Measurements from ENCODE around the gene RIMBP2. TPM values are rescaled to one million over a fixed set of nuclear protein-coding genes. Genes with fewer than 3 reads are reported as not detected.

Gene RIMBP2
- total and polyA plus RNA-seq, 2 donors (not counting 1 experiment from before 2014, with no cell fraction given): 0.17 TPM; not detected in 1

- Histone ChIP-seq H3K27me3 (ENCODE audit: control insufficient read depth, insufficient read depth, low read length) (no peaks in the 10 kb centered on the region), H3K9me3 (ENCODE audit: control insufficient read depth, insufficient read depth, low read depth, low read length) (no peaks in the 10 kb centered on the region), H3K4me3 (replicated peaks in 1 of 4; ENCODE audit: control extremely low read depth in 1 of 4, insufficient read depth in 1 of 4, low read depth in 3 of 4, low read length in 4 of 4) (no peak overlapping the region), H3K4me1 (ENCODE audit: control insufficient read depth, extremely low read depth, insufficient read depth, low read length) (no peaks in the 10 kb centered on the region), H3K36me3 (ENCODE audit: control insufficient read depth, insufficient read depth, low read length) (no peaks in the 10 kb centered on the region), H3K79me2 (ENCODE audit: control insufficient read depth, insufficient read depth, low read length) (no peaks in the 10 kb centered on the region), H3K9ac (ENCODE audit: insufficient read depth, low read length) (no peak overlapping the region), H2AFZ (ENCODE audit: low read length) (no peak overlapping the region), H4K20me1 (ENCODE audit: control insufficient read depth, extremely low read depth, insufficient read depth, low read length) (no peaks in the 10 kb centered on the region), H3K27ac (ENCODE audit: insufficient read depth, low read length) (no peak overlapping the region), H3K4me2 (ENCODE audit: extremely low read depth, insufficient read depth, low read length) (no peak overlapping the region)
- TF ChIP-seq CTCF (conservative IDR thresholded peaks at IDR 0.05 in 1 of 2, IDR thresholded peaks at IDR 0.05 in 1 of 2; ENCODE audit: low read depth in 1 of 2, low read length in 2 of 2) (no peak), EZH2 (IDR thresholded peaks at IDR 0.05; ENCODE audit: low read length, missing control alignments) (no peak)
- DNase-seq (ENCODE audit: low read depth in 2 of 2): no peak
Measured at GRCh38 chr12:130484221-130484620, 231.9 kb downstream of the RIMBP2 start.

GRCh38 chr12:130483616-130484180, 232.4 kb downstream of the RIMBP2 start:
- Histone ChIP-seq H4K20me1 (ENCODE audit: control insufficient read depth, extremely low read depth, insufficient read depth, low read length) (no peaks in the 10 kb centered on the region), H3K27ac (ENCODE audit: insufficient read depth, low read length) (no peak overlapping the region), H3K79me2 (ENCODE audit: control insufficient read depth, insufficient read depth, low read length) (no peaks in the 10 kb centered on the region), H3K4me1 (ENCODE audit: control insufficient read depth, extremely low read depth, insufficient read depth, low read length) (no peaks in the 10 kb centered on the region), H3K9ac (ENCODE audit: insufficient read depth, low read length) (no peak overlapping the region), H3K4me2 (ENCODE audit: extremely low read depth, insufficient read depth, low read length) (no peak overlapping the region), H3K27me3 (ENCODE audit: control insufficient read depth, insufficient read depth, low read length) (no peaks in the 10 kb centered on the region), H3K4me3 (replicated peaks in 1 of 4; ENCODE audit: control extremely low read depth in 1 of 4, insufficient read depth in 1 of 4, low read depth in 3 of 4, low read length in 4 of 4) (no peak overlapping the region), H3K9me3 (ENCODE audit: control insufficient read depth, insufficient read depth, low read depth, low read length) (no peaks in the 10 kb centered on the region), H3K36me3 (ENCODE audit: control insufficient read depth, insufficient read depth, low read length) (no peaks in the 10 kb centered on the region), H2AFZ (ENCODE audit: low read length) (no peak overlapping the region)
- no peak for DNase-seq (ENCODE audit: low read depth in 2 of 2)
- TF ChIP-seq EZH2 (IDR thresholded peaks at IDR 0.05; ENCODE audit: low read length, missing control alignments): no peak

GRCh38 chr12:130482448-130482847, 233.7 kb downstream of the RIMBP2 start:
- no peaks in the 10 kb centered on the region for H3K79me2 ChIP-seq (ENCODE audit: control insufficient read depth, insufficient read depth, low read length)
- H3K9me3 ChIP-seq (ENCODE audit: control insufficient read depth, insufficient read depth, low read depth, low read length): no peaks in the 10 kb centered on the region
- no peaks in the 10 kb centered on the region for H3K4me1 ChIP-seq (ENCODE audit: control insufficient read depth, extremely low read depth, insufficient read depth, low read length)

More at GRCh38 chr12:130482448-130482847, 233.7 kb downstream of the RIMBP2 start:
- no peak overlapping the region for H3K4me2 ChIP-seq (ENCODE audit: extremely low read depth, insufficient read depth, low read length)
- TF ChIP-seq CTCF (conservative IDR thresholded peaks at IDR 0.05 in 1 of 2, IDR thresholded peaks at IDR 0.05 in 1 of 2; ENCODE audit: low read depth in 1 of 2, low read length in 2 of 2): no peak
- no peak for TF ChIP-seq EZH2 (IDR thresholded peaks at IDR 0.05; ENCODE audit: low read length, missing control alignments)
- no peak overlapping the region for H3K9ac ChIP-seq (ENCODE audit: insufficient read depth, low read length)
- H3K4me3 ChIP-seq (replicated peaks in 1 of 4; ENCODE audit: control extremely low read depth in 1 of 4, insufficient read depth in 1 of 4, low read depth in 3 of 4, low read length in 4 of 4): no peak overlapping the region
- H3K36me3 ChIP-seq (ENCODE audit: control insufficient read depth, insufficient read depth, low read length): no peaks in the 10 kb centered on the region
- no peak overlapping the region for H2AFZ ChIP-seq (ENCODE audit: low read length)
- H3K27ac ChIP-seq (ENCODE audit: insufficient read depth, low read length): no peak overlapping the region
- no peak for DNase-seq (ENCODE audit: low read depth in 2 of 2)
- H3K27me3 ChIP-seq (ENCODE audit: control insufficient read depth, insufficient read depth, low read length): no peaks in the 10 kb centered on the region
- no peaks in the 10 kb centered on the region for H4K20me1 ChIP-seq (ENCODE audit: control insufficient read depth, extremely low read depth, insufficient read depth, low read length)

Data from fibroblast of lung (primary cell).